CD14-positive monocyte (primary cell): Measurements from ENCODE around the gene RBL2. TPM values are rescaled to one million over a fixed set of nuclear protein-coding genes. Genes with fewer than 3 reads are reported as not detected.

Experiments used
- DNase-seq, 3 donors: peaks; one replicate each; pipeline ENCODE4 v3.0.0-alpha.2; 2011 to 2022
- H2AFZ ChIP-seq: 2 replicates; pipeline ENCODE4 v1.6.0; 2012; ENCODE audit warnings: mild to moderate bottlenecking, low read depth, low read length, inconsistent platforms; ENCODE audit not compliant: insufficient read depth, poor library complexity, severe bottlenecking
- H3K27ac ChIP-seq, 2 donors: 1 replicate in 1 of 2; 2 replicates in 1 of 2; pipeline ENCODE4 v1.5.1; 2012 to 2013; ENCODE audit warnings: low read length in 2 of 2, control low read depth in 1 of 2, inconsistent platforms in 1 of 2, low read depth in 1 of 2, mild to moderate bottlenecking in 1 of 2
- H3K27me3 ChIP-seq, 2 donors: one replicate each; pipeline versions ENCODE4 v1.6.0 to v1.6.1; 2011 to 2013; ENCODE audit warnings: low read length in 2 of 2; ENCODE audit not compliant: control insufficient read depth in 2 of 2, insufficient read depth in 2 of 2
- H3K36me3 ChIP-seq, 2 donors: replicated peaks in 1 of 2; 1 replicate in 1 of 2; 2 replicates in 1 of 2; pipeline versions ENCODE4 v1.5.1 to v1.6.1; 2012 to 2013; ENCODE audit warnings: low read length in 2 of 2, control low read depth in 1 of 2, inconsistent platforms in 1 of 2, mild to moderate bottlenecking in 1 of 2; ENCODE audit not compliant: insufficient read depth in 2 of 2, control insufficient read depth in 1 of 2
- H3K4me1 ChIP-seq, 2 donors: 1 replicate in 1 of 2; 2 replicates in 1 of 2; pipeline versions ENCODE4 v1.5.1 to v1.6.1; 2012 to 2013; ENCODE audit warnings: low read length in 2 of 2, control low read depth in 1 of 2, inconsistent platforms in 1 of 2, mild to moderate bottlenecking in 1 of 2, moderate library complexity in 1 of 2; ENCODE audit not compliant: insufficient read depth in 2 of 2, control insufficient read depth in 1 of 2
- H3K4me2 ChIP-seq: replicated peaks from 2 replicates; pipeline ENCODE3; 2012; ENCODE audit warnings: low read length, moderate library complexity, mild to moderate bottlenecking; ENCODE audit not compliant: poor library complexity, severe bottlenecking; ENCODE audit errors: extremely low read depth
- H3K4me3 ChIP-seq, 3 experiments: fragments of 200-600 bp in 1 of 3; sonication (generic) in 1 of 3; replicated peaks in 1 of 3; 1 replicate in 2 of 3; 2 replicates in 1 of 3; pipeline ENCODE4 v1.5.1; 2011 to 2013; ENCODE audit warnings: low read length in 3 of 3, mild to moderate bottlenecking in 3 of 3, control low read depth in 2 of 3, low read depth in 2 of 3, inconsistent platforms in 1 of 3, moderate library complexity in 1 of 3
- H3K79me2 ChIP-seq: 2 replicates; pipeline ENCODE4 v1.6.0; 2012; ENCODE audit warnings: mild to moderate bottlenecking, control low read depth, inconsistent platforms, low read length, moderate library complexity; ENCODE audit not compliant: insufficient read depth
- H3K9ac ChIP-seq: 2 replicates; pipeline ENCODE4 v1.6.0; 2017; ENCODE audit warnings: low read length, mild to moderate bottlenecking; ENCODE audit not compliant: insufficient read depth, poor library complexity, severe bottlenecking
- H3K9me3 ChIP-seq, 2 donors: replicated peaks in 1 of 2; 1 replicate in 1 of 2; 2 replicates in 1 of 2; pipeline versions ENCODE4 v1.5.1 to v1.6.1; 2012 to 2013; ENCODE audit warnings: low read length in 2 of 2, control low read depth in 1 of 2; ENCODE audit not compliant: control insufficient read depth in 1 of 2, insufficient read depth in 1 of 2
- H4K20me1 ChIP-seq: 2 replicates; pipeline ENCODE4 v1.6.0; 2012; ENCODE audit warnings: mild to moderate bottlenecking, low read length, control low read depth, moderate library complexity; ENCODE audit not compliant: insufficient read depth
- H3K27ac Mint-ChIP-seq, 7 donors: one replicate each; pipeline ENCODE4 v1.8.0; 2020; ENCODE audit warnings: mild to moderate bottlenecking in 7 of 7, mixed read lengths in 7 of 7, moderate library complexity in 6 of 7, inconsistent platforms in 2 of 7
- H3K27me3 Mint-ChIP-seq, 3 donors: one replicate each; pipeline ENCODE4 v1.8.0; 2021 to 2022; ENCODE audit warnings: low read depth in 3 of 3, mild to moderate bottlenecking in 3 of 3, mixed read lengths in 3 of 3, moderate library complexity in 3 of 3, inconsistent platforms in 1 of 3
- H3K36me3 Mint-ChIP-seq, 2 donors: one replicate each; pipeline ENCODE4 v1.8.0; 2020; ENCODE audit warnings: mixed read lengths in 2 of 2, inconsistent platforms in 1 of 2, mild to moderate bottlenecking in 1 of 2
- H3K4me1 Mint-ChIP-seq: one replicate; pipeline ENCODE4 v1.8.0; 2020; ENCODE audit warnings: mild to moderate bottlenecking, mixed read lengths
- H3K4me3 Mint-ChIP-seq, 2 donors: one replicate each; pipeline ENCODE4 v1.8.0; 2020; ENCODE audit warnings: mild to moderate bottlenecking in 2 of 2, mixed read lengths in 2 of 2, moderate library complexity in 1 of 2
- H3K9me3 Mint-ChIP-seq, 7 donors: one replicate each; pipeline ENCODE4 v1.8.0; 2020 to 2022; ENCODE audit warnings: mixed read lengths in 7 of 7, mild to moderate bottlenecking in 6 of 7, moderate library complexity in 6 of 7, inconsistent platforms in 2 of 7
- WGBS: methylation state at CpG from one replicate; pipeline ENCODE4 v1.1.5; 2013; ENCODE audit warnings: missing lambda C conversion rate; ENCODE audit not compliant: insufficient coverage; 5-methylcytosine and 5-hydroxymethylcytosine counted together
- intact Hi-C, 2 donors: fragments of 100-400 bp; cut with micrococcal nuclease; formaldehyde crosslinking; loops; one replicate each; pipeline versions ENCODE4 v1.15.0 to v1.15.1; 2023
- polyA plus RNA-seq, 3 donors: library from polyadenylated mRNA; depleted of rRNA in 1 of 3; unstranded in 2 of 3; stranded (reverse) in 1 of 3; fragments of 300-500 nt in 2 of 3; fragments of >200 nt in 1 of 3; fragmentation: Illumina TruSeq in 2 of 3; gene quantifications; 1 replicate in 2 of 3; 2 replicates in 1 of 3; pipeline ENCODE4 v1.2.3, GENCODE V29; 2012 to 2021
- TF ChIP-seq, protein P1 (sequence below): fragments of 200-600 bp; IDR thresholded peaks from one replicate; pipeline ENCODE4 v1.8.0; 2022; ENCODE audit warnings: antibody characterized with exemption, mild to moderate bottlenecking

Gene RBL2
- polyA plus RNA-seq, 3 donors: 54.3 to 104 (median 77.7) TPM

DNA sequence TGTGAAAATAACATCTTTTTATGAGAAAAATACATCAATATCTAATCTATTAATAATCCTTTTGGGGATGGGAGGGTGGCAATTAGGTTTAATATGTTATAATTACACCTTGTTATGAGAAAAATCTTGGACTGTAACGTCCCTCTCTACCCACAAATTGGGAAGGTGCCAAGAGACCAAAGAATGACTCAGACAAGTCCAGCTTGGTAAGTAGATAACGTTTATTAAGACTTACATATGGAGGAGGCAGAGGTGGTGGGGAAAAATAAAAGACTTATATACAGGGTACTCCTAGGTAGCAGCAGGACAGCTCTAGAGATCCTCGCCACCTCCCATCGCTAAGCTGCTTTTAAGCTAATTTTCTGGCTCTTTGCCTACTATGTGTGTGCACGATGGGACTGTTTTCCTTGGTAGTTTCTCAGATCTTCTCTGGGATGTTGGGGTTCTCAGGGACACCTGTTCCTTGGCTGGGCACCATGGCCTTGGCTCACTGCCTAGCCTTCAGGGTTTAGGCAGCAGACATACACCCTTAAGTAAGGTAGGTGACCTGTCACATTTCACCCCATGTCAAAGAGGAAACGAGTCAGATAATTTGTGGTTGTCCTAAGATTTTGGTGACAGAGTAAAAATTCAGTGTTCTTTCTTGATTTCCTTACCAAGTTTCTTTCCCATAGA, 31.5 kb downstream of the RBL2 start:
- intact Hi-C loops: no loop called here
- Mint-ChIP-seq H3K27ac (peak overlapping the region in 3 of 7 donors; percentile 72 to 76 (median 74)), H3K27me3 (no peaks in the 10 kb centered on the region), H3K4me1 (no peaks in the 10 kb centered on the region), H3K9me3 (no peaks in the 10 kb centered on the region), H3K36me3 (peaks cover 69 to 95% of the 10 kb centered on the region in 2 donors), H3K4me3 (no peak overlapping the region)
- TF ChIP-seq, protein P1, sequence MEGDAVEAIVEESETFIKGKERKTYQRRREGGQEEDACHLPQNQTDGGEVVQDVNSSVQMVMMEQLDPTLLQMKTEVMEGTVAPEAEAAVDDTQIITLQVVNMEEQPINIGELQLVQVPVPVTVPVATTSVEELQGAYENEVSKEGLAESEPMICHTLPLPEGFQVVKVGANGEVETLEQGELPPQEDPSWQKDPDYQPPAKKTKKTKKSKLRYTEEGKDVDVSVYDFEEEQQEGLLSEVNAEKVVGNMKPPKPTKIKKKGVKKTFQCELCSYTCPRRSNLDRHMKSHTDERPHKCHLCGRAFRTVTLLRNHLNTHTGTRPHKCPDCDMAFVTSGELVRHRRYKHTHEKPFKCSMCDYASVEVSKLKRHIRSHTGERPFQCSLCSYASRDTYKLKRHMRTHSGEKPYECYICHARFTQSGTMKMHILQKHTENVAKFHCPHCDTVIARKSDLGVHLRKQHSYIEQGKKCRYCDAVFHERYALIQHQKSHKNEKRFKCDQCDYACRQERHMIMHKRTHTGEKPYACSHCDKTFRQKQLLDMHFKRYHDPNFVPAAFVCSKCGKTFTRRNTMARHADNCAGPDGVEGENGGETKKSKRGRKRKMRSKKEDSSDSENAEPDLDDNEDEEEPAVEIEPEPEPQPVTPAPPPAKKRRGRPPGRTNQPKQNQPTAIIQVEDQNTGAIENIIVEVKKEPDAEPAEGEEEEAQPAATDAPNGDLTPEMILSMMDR: no peak
- Histone ChIP-seq H3K79me2 (no peaks in the 10 kb centered on the region), H3K4me2 (no peak overlapping the region), H3K9me3 (no peaks in the 10 kb centered on the region), H3K9ac (no peak overlapping the region), H3K27ac (no peak overlapping the region), H3K4me3 (no peak overlapping the region), H2AFZ (no peak overlapping the region), H3K36me3 (peaks cover 91 to 98% of the 10 kb centered on the region in 2 donors), H3K27me3 (no peaks in the 10 kb centered on the region), H3K4me1 (no peaks in the 10 kb centered on the region), H4K20me1 (no peaks in the 10 kb centered on the region)
- WGBS: 88% methylated on average over 2 of the region's 6 CpGs
- DNase-seq: no peak

DNA sequence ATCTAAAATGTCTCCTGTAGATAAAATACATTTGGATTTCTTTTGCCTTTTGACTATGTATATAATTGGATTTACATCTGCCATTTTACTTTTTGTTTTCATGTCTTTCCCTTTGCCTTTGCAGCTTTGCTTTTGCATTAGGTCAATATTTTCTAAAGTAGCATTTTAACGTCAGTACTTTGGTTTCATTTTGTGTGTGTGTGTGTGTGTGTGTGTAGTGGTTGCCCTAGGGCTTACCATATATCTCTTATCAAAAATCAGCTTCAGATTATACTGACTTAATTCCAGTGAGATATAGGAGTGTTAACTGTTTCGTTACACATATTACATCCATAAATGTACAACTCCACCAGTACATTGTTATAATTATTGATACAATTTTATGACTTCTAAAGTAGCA, 42.6 kb downstream of the RBL2 start:
- Mint-ChIP-seq H3K4me1 (peaks cover 15% of the 10 kb centered on the region), H3K27me3 (no peaks in the 10 kb centered on the region), H3K36me3 (peaks cover 74 to 85% of the 10 kb centered on the region in 2 donors)

More for the DNA sequence above, 42.6 kb downstream of the RBL2 start:
- peaks cover 0 to 2% (median 0%) of the 10 kb centered on the region in 7 donors for H3K9me3 Mint-ChIP-seq
- no peak overlapping the region for H3K4me3 ChIP-seq
- no peaks in the 10 kb centered on the region for H4K20me1 ChIP-seq
- no peak overlapping the region for H3K4me2 ChIP-seq
- DNase-seq: no peak
- H2AFZ ChIP-seq: no peak overlapping the region
- H3K4me3 Mint-ChIP-seq: no peak overlapping the region
- no peaks in the 10 kb centered on the region for H3K79me2 ChIP-seq
- intact Hi-C loops: no loop called here
- H3K9ac ChIP-seq: no peak overlapping the region
- no peaks in the 10 kb centered on the region for H3K9me3 ChIP-seq
- WGBS: no CpG with 5 or more reads among the region's 2 CpGs
- H3K27ac Mint-ChIP-seq: no peak overlapping the region
- TF ChIP-seq, protein P1: no peak
- peaks cover 58 to 89% of the 10 kb centered on the region in 2 donors for H3K36me3 ChIP-seq
- peaks cover 5% of the 10 kb centered on the region in 2 donors for H3K4me1 ChIP-seq
- no peak overlapping the region for H3K27ac ChIP-seq
- H3K27me3 ChIP-seq: no peaks in the 10 kb centered on the region
